Measurements from ENCODE around the gene RIC1. TPM values are rescaled to one million over a fixed set of nuclear protein-coding genes. Genes with fewer than 3 reads are reported as not detected.
A peak's percentile ranks its signal among the peaks of the same experiment; 100 is the strongest.

The RIC1 gene
- total RNA-seq, 4 donors from 2014 or later = 40.5 to 76.0 (median 43.4) TPM

DNA sequence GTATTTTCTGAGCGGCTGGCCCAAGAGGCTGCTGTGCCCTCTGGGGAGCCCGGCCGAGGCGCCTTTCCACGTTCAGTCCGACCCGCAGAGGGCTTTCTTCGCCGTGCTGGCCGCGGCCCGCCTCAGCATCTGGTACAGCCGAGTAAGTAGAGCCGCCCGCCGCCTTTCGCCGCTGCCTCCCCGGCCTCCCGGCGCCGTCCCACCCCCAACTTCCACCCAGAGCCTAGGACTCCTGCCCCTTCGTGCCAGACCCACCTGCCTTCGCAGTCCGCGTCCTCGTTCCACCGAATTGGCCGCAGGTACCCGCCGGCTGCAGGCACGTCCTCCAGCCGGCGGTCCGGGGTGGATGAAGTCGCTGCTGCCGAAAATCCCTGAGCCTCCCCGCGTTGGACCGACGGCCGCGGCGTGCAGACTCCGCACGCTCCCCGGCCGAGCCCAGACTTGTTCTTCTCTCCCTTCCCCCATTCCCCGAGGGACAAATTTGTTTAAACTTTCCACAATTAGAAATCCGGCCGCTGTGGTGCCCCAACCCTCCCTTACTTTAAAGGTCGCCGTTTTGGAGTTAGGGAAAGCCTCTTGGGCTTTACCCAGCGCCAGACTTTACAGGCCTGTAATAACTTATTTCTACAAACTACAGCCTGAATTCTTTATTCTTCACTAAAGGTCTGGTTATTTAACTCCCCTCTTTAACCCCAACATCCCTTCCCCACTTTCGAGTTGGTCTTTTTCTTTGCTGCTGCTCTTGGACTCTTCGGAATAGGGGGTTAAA is 589 bp downstream of the RIC1 start:
- Histone ChIP-seq H3K36me3 (no peaks in the 10 kb centered on the region), H3K4me3 (peak overlapping the region; percentile 93), H3K27ac (peak overlapping the region; percentile 99), H3K27me3 (no peaks in the 10 kb centered on the region), H3K4me1 (peaks cover 59% of the 10 kb centered on the region), H3K9me3 (no peaks in the 10 kb centered on the region)
- peak; percentile 78 to 86 for DNase-seq (ENCODE audit: low spot score in 2 of 2)
- WGBS = 0% methylated on average over 12 of the region's 56 CpGs
- no peak for TF ChIP-seq POLR2AphosphoS5 (IDR thresholded peaks at IDR 0.05)
- TF ChIP-seq CTCF (IDR thresholded peaks at IDR 0.05) = no peak
- TF ChIP-seq EP300 (IDR thresholded peaks at IDR 0.05) = no peak
- no peak for TF ChIP-seq POLR2A (IDR thresholded peaks at IDR 0.05)

DNA sequence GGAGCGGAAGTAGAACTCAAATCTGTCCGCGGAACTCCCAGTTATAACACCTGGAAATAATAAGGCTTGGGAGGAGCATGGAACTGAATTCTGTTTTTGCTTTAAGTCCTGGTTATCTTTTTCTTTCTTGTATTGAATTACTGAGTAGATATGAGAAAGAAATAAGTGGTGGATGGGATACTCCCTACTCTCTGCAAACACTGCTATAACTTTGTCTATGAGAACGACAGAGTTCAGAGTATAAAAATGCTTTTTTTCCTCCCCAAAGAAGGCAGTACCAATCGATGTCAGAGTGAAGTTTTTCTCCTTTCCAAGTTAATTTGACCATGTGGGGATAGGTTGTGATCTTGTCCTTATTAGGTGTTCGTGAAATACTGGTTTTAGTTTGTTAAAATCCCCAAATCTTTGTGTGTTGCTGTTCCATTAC is 1.2 kb downstream of the RIC1 start:
- H3K4me1 ChIP-seq = peaks cover 55% of the 10 kb centered on the region
- DNase-seq (ENCODE audit: low spot score in 2 of 2) = no peak
- no peak for TF ChIP-seq CTCF (IDR thresholded peaks at IDR 0.05)
- no peak for TF ChIP-seq POLR2AphosphoS5 (IDR thresholded peaks at IDR 0.05)
- no peak for TF ChIP-seq POLR2A (IDR thresholded peaks at IDR 0.05)
- TF ChIP-seq EP300 (IDR thresholded peaks at IDR 0.05) = no peak
- peak overlapping the region; percentile 99 for H3K27ac ChIP-seq
- peak overlapping the region; percentile 93 for H3K4me3 ChIP-seq
- WGBS = 2% methylated on average over 6 of the region's 6 CpGs
- H3K27me3 ChIP-seq = no peaks in the 10 kb centered on the region
- H3K36me3 ChIP-seq = no peaks in the 10 kb centered on the region
- H3K9me3 ChIP-seq = peaks cover 1% of the 10 kb centered on the region

GRCh38 chr9:5631026-5631425 is 2.1 kb downstream of the RIC1 start:
- TF ChIP-seq CTCF (IDR thresholded peaks at IDR 0.05) = no peak
- no peak for TF ChIP-seq EP300 (IDR thresholded peaks at IDR 0.05)
- no peak for TF ChIP-seq POLR2A (IDR thresholded peaks at IDR 0.05)
- TF ChIP-seq POLR2AphosphoS5 (IDR thresholded peaks at IDR 0.05) = no peak
- Histone ChIP-seq H3K27ac (no peak overlapping the region), H3K4me3 (peak overlapping the region; percentile 93), H3K36me3 (no peaks in the 10 kb centered on the region), H3K4me1 (peaks cover 47% of the 10 kb centered on the region), H3K27me3 (no peaks in the 10 kb centered on the region), H3K9me3 (peaks cover 9% of the 10 kb centered on the region)
- DNase-seq (ENCODE audit: low spot score in 2 of 2) = no peak
- 44% methylated on average over 1 of the region's 1 CpG for WGBS

DNA sequence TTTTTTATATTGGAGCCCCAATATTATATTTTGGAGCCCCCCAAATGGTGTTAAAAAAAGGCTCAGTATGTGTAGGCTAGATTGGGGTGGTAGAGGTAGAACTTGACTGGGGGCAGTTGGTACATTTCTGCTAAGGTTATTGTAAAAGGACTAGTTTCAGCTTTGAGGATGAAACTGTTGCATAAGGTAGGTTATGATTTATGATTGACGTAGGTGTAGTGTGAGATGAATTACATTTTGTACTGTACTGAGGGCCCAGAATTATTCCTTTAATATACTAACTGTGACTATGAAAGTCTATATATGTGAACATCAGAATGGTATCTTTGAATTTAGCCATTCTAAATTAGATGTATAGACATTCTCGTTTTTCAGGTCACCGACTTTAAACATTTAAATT is 3.6 kb downstream of the RIC1 start:
- no peak overlapping the region for H3K27ac ChIP-seq
- H3K27me3 ChIP-seq = no peaks in the 10 kb centered on the region
- 54% methylated on average over 3 of the region's 3 CpGs for WGBS
- no peaks in the 10 kb centered on the region for H3K36me3 ChIP-seq
- TF ChIP-seq POLR2A (IDR thresholded peaks at IDR 0.05) = no peak
- TF ChIP-seq CTCF (IDR thresholded peaks at IDR 0.05) = no peak
- no peak for TF ChIP-seq POLR2AphosphoS5 (IDR thresholded peaks at IDR 0.05)
- no peak for TF ChIP-seq EP300 (IDR thresholded peaks at IDR 0.05)
- no peak overlapping the region for H3K4me3 ChIP-seq
- peaks cover 32% of the 10 kb centered on the region for H3K4me1 ChIP-seq
- H3K9me3 ChIP-seq = peaks cover 9% of the 10 kb centered on the region
- no peak for DNase-seq (ENCODE audit: low spot score in 2 of 2)

DNA sequence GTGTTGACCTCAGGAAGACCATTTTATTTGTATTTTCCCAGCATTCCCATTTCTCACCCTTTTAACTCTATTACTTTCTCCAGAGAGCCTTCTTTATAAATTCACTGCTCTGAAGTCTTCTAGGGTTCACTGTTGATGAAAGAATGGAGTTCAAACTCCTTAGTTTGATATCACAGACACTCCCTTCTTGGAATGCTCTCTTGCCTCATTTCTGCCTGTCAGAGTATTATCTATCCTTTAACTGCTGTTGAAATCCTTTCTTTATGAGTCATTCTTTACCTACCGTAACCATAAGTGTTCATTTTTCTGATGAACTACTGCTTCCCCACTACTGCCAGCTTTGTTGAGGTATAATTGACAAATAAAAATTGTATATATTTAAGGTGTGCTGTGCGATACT is 4.3 kb downstream of the RIC1 start:
- no peak for TF ChIP-seq CTCF (IDR thresholded peaks at IDR 0.05)
- no peak for TF ChIP-seq EP300 (IDR thresholded peaks at IDR 0.05)
- no peak for TF ChIP-seq POLR2A (IDR thresholded peaks at IDR 0.05)
- TF ChIP-seq POLR2AphosphoS5 (IDR thresholded peaks at IDR 0.05) = no peak
- H3K4me1 ChIP-seq = peaks cover 27% of the 10 kb centered on the region
- 61% methylated on average over 2 of the region's 2 CpGs for WGBS
- peaks cover 9% of the 10 kb centered on the region for H3K9me3 ChIP-seq
- H3K36me3 ChIP-seq = no peaks in the 10 kb centered on the region
- DNase-seq (ENCODE audit: low spot score in 2 of 2) = no peak
- no peak overlapping the region for H3K4me3 ChIP-seq
- H3K27ac ChIP-seq = no peak overlapping the region
- H3K27me3 ChIP-seq = no peaks in the 10 kb centered on the region
